ENCODE data around the gene EIF4A2. TPM values are rescaled to one million over a fixed set of nuclear protein-coding genes. Genes with fewer than 3 reads are reported as not detected.

Gene EIF4A2
- total RNA-seq, 1 donor from 2014 or later: 260 TPM

DNA sequence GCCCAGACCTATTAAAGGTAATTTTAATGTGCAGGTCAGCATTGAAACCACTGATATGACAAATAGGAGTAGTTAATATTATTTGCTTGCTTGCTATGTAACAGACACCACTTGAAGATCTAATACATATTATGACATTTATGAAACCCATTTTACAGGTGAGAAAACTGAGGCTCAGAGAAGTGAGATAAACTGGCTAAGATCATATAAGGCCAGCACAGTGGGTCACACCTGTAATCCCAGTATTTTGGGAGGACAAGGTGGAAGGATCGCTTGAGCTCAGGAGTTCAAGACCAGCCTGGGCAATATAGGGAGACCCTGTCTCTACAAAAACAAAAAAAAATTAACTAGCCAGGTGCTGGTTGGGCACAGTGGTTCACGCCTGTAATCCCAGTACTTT lies 33.1 kb upstream of the EIF4A2 start:
- Mint-ChIP-seq H3K36me3 (ENCODE audit: low read depth, unreplicated experiment) (no peaks in the 10 kb centered on the region), H3K4me3 (ENCODE audit: unreplicated experiment) (no peak overlapping the region), H3K9me3 (ENCODE audit: unreplicated experiment) (no peaks in the 10 kb centered on the region), H3K27ac (ENCODE audit: unreplicated experiment) (no peak overlapping the region), H3K4me1 (ENCODE audit: unreplicated experiment) (peaks cover 17% of the 10 kb centered on the region), H3K27me3 (ENCODE audit: unreplicated experiment) (no peaks in the 10 kb centered on the region)
- no peak for DNase-seq (ENCODE audit: low spot score)
- TF ChIP-seq, protein P1, sequence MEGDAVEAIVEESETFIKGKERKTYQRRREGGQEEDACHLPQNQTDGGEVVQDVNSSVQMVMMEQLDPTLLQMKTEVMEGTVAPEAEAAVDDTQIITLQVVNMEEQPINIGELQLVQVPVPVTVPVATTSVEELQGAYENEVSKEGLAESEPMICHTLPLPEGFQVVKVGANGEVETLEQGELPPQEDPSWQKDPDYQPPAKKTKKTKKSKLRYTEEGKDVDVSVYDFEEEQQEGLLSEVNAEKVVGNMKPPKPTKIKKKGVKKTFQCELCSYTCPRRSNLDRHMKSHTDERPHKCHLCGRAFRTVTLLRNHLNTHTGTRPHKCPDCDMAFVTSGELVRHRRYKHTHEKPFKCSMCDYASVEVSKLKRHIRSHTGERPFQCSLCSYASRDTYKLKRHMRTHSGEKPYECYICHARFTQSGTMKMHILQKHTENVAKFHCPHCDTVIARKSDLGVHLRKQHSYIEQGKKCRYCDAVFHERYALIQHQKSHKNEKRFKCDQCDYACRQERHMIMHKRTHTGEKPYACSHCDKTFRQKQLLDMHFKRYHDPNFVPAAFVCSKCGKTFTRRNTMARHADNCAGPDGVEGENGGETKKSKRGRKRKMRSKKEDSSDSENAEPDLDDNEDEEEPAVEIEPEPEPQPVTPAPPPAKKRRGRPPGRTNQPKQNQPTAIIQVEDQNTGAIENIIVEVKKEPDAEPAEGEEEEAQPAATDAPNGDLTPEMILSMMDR (IDR thresholded peaks at IDR 0.05; ENCODE audit: unreplicated experiment): no peak

- no peaks in the 10 kb centered on the region for H3K9me3 Mint-ChIP-seq (ENCODE audit: unreplicated experiment)
- no peaks in the 10 kb centered on the region for H3K27me3 Mint-ChIP-seq (ENCODE audit: unreplicated experiment)
- DNase-seq (ENCODE audit: low spot score): no peak
- H3K27ac Mint-ChIP-seq (ENCODE audit: unreplicated experiment): no peak overlapping the region
- TF ChIP-seq, protein P1 (IDR thresholded peaks at IDR 0.05; ENCODE audit: unreplicated experiment): no peak
- peaks cover 12% of the 10 kb centered on the region for H3K4me1 Mint-ChIP-seq (ENCODE audit: unreplicated experiment)
- no peaks in the 10 kb centered on the region for H3K36me3 Mint-ChIP-seq (ENCODE audit: low read depth, unreplicated experiment)
- no peak overlapping the region for H3K4me3 Mint-ChIP-seq (ENCODE audit: unreplicated experiment)
Observed at GRCh38 chr3:186751480-186751879, 31.9 kb upstream of the EIF4A2 start.

- TF ChIP-seq, protein P1 (IDR thresholded peaks at IDR 0.05; ENCODE audit: unreplicated experiment): no peak
- no peaks in the 10 kb centered on the region for H3K9me3 Mint-ChIP-seq (ENCODE audit: unreplicated experiment)
- H3K36me3 Mint-ChIP-seq (ENCODE audit: low read depth, unreplicated experiment): no peaks in the 10 kb centered on the region
- H3K27me3 Mint-ChIP-seq (ENCODE audit: unreplicated experiment): no peaks in the 10 kb centered on the region
- H3K27ac Mint-ChIP-seq (ENCODE audit: unreplicated experiment): no peak overlapping the region
- no peak for DNase-seq (ENCODE audit: low spot score)
- H3K4me3 Mint-ChIP-seq (ENCODE audit: unreplicated experiment): no peak overlapping the region
- H3K4me1 Mint-ChIP-seq (ENCODE audit: unreplicated experiment): peaks cover 6% of the 10 kb centered on the region
Observed at GRCh38 chr3:186754006-186754405, 29.4 kb upstream of the EIF4A2 start.

- H3K4me3 Mint-ChIP-seq (ENCODE audit: unreplicated experiment): no peak overlapping the region
- peaks cover 6% of the 10 kb centered on the region for H3K4me1 Mint-ChIP-seq (ENCODE audit: unreplicated experiment)
- H3K27me3 Mint-ChIP-seq (ENCODE audit: unreplicated experiment): no peaks in the 10 kb centered on the region
- H3K36me3 Mint-ChIP-seq (ENCODE audit: low read depth, unreplicated experiment): no peaks in the 10 kb centered on the region
- TF ChIP-seq, protein P1 (IDR thresholded peaks at IDR 0.05; ENCODE audit: unreplicated experiment): no peak
- H3K27ac Mint-ChIP-seq (ENCODE audit: unreplicated experiment): no peak overlapping the region
- H3K9me3 Mint-ChIP-seq (ENCODE audit: unreplicated experiment): no peaks in the 10 kb centered on the region
- DNase-seq (ENCODE audit: low spot score): no peak
Observed at GRCh38 chr3:186754871-186755270, 28.5 kb upstream of the EIF4A2 start.

GRCh38 chr3:186757214-186757613 lies 26.2 kb upstream of the EIF4A2 start:
- H3K4me1 Mint-ChIP-seq (ENCODE audit: unreplicated experiment): peaks cover 6% of the 10 kb centered on the region
- no peaks in the 10 kb centered on the region for H3K27me3 Mint-ChIP-seq (ENCODE audit: unreplicated experiment)
- no peak overlapping the region for H3K27ac Mint-ChIP-seq (ENCODE audit: unreplicated experiment)
- H3K9me3 Mint-ChIP-seq (ENCODE audit: unreplicated experiment): no peaks in the 10 kb centered on the region
- no peak for DNase-seq (ENCODE audit: low spot score)
- TF ChIP-seq, protein P1 (IDR thresholded peaks at IDR 0.05; ENCODE audit: unreplicated experiment): no peak
- no peaks in the 10 kb centered on the region for H3K36me3 Mint-ChIP-seq (ENCODE audit: low read depth, unreplicated experiment)
- no peak overlapping the region for H3K4me3 Mint-ChIP-seq (ENCODE audit: unreplicated experiment)

All from endothelial cell (in vitro differentiated cells).